ENCODE results near the gene ZFYVE28. TPM values are rescaled to one million over a fixed set of nuclear protein-coding genes. Genes with fewer than 3 reads are reported as not detected.
"Not testable (repeated sequence)": the region's sequence is repeated elsewhere in the genome, so short reads cannot be mapped to it uniquely, and the experiment has no call there.

Gene ZFYVE28
- polyA plus RNA-seq, 6 donors from 2014 or later, result 0.71 to 2.9 (median 1.4) TPM

GRCh38 chr4:2284161-2284933 lies 134.1 kb downstream of the ZFYVE28 start:
- no peaks in the 10 kb centered on the region for H3K9me3 Mint-ChIP-seq
- peaks cover 0 to 4% (median 0%) of the 10 kb centered on the region in 3 donors for H3K27me3 Mint-ChIP-seq
- H3K4me1 Mint-ChIP-seq, result peaks cover 19 to 31% (median 22%) of the 10 kb centered on the region in 3 donors
- no peak overlapping the region for H3K4me3 Mint-ChIP-seq
- DNase-seq (no peak), ATAC-seq (ENCODE audit: low read depth in 2 of 2) (no peak)
- peak overlapping the region in 3 of 6 donors; percentile 18 to 98 (median 69) for H3K27ac Mint-ChIP-seq
- H3K36me3 Mint-ChIP-seq, result no peaks in the 10 kb centered on the region

- Mint-ChIP-seq H3K36me3 (no peaks in the 10 kb centered on the region), H3K27me3 (peaks cover 0 to 4% (median 0%) of the 10 kb centered on the region in 3 donors), H3K27ac (peak overlapping the region in 5 of 6 donors; percentile 10 to 98 (median 74)), H3K9me3 (no peaks in the 10 kb centered on the region), H3K4me3 (no peak overlapping the region), H3K4me1 (peaks cover 19 to 31% (median 22%) of the 10 kb centered on the region in 3 donors)
- no peak for DNase-seq
- no peak for ATAC-seq (ENCODE audit: low read depth in 2 of 2)
Measured at GRCh38 chr4:2283199-2283711, 135.2 kb downstream of the ZFYVE28 start.

GRCh38 chr4:2281575-2282343 lies 136.7 kb downstream of the ZFYVE28 start:
- DNase-seq (peak; percentile 86), ATAC-seq (ENCODE audit: low read depth in 2 of 2) (peak; percentile 91 to 92)
- H3K27ac Mint-ChIP-seq, result peak overlapping the region; percentile 98 to 99 (median 98)
- H3K9me3 Mint-ChIP-seq, result no peaks in the 10 kb centered on the region
- H3K27me3 Mint-ChIP-seq, result peaks cover 0 to 2% (median 0%) of the 10 kb centered on the region in 3 donors
- peak overlapping the region in 6 of 8 donors; percentile 6 to 82 (median 52) for H3K4me3 Mint-ChIP-seq
- H3K36me3 Mint-ChIP-seq, result no peaks in the 10 kb centered on the region
- H3K4me1 Mint-ChIP-seq, result peaks cover 19 to 31% (median 22%) of the 10 kb centered on the region in 3 donors

GRCh38 chr4:2280531-2281300 lies 137.7 kb downstream of the ZFYVE28 start:
- Mint-ChIP-seq H3K4me1 (peaks cover 19 to 31% (median 22%) of the 10 kb centered on the region in 3 donors), H3K9me3 (no peaks in the 10 kb centered on the region), H3K4me3 (peak overlapping the region in 3 of 8 donors; percentile 33 to 71 (median 43))

GRCh38 chr4:2277956-2278355 lies 140.5 kb downstream of the ZFYVE28 start:
- no peaks in the 10 kb centered on the region for H3K9me3 Mint-ChIP-seq
- H3K4me1 Mint-ChIP-seq, result peaks cover 19 to 24% (median 22%) of the 10 kb centered on the region in 3 donors
- no peak overlapping the region for H3K4me3 Mint-ChIP-seq
- no peak for DNase-seq
- no peaks in the 10 kb centered on the region for H3K36me3 Mint-ChIP-seq
- peak overlapping the region in 1 of 6 donors; percentile 53 for H3K27ac Mint-ChIP-seq
- no peak for ATAC-seq (ENCODE audit: low read depth in 2 of 2)
- H3K27me3 Mint-ChIP-seq, result no peaks in the 10 kb centered on the region

More at GRCh38 chr4:2280531-2281300, 137.7 kb downstream of the ZFYVE28 start:
- no peaks in the 10 kb centered on the region for H3K27me3 Mint-ChIP-seq
- H3K36me3 Mint-ChIP-seq, result no peaks in the 10 kb centered on the region
- H3K27ac Mint-ChIP-seq, result peak overlapping the region; percentile 56 to 98 (median 98)
- ATAC-seq (ENCODE audit: low read depth in 2 of 2) (no peak), DNase-seq (no peak)

GRCh38 chr4:2276581-2277325 lies 141.7 kb downstream of the ZFYVE28 start:
- Mint-ChIP-seq H3K4me3 (no peak overlapping the region), H3K27me3 (no peaks in the 10 kb centered on the region), H3K27ac (peak overlapping the region in 1 of 6 donors; percentile 73), H3K36me3 (no peaks in the 10 kb centered on the region), H3K9me3 (no peaks in the 10 kb centered on the region), H3K4me1 (peaks cover 11 to 17% (median 13%) of the 10 kb centered on the region in 3 donors)
- no peak for DNase-seq
- ATAC-seq (ENCODE audit: low read depth in 2 of 2), result no peak

- H3K9me3 Mint-ChIP-seq, result no peaks in the 10 kb centered on the region
- DNase-seq, result no peak
- H3K27me3 Mint-ChIP-seq, result no peaks in the 10 kb centered on the region
- peaks cover under 1 to 8% (median 2%) of the 10 kb centered on the region in 3 donors for H3K4me1 Mint-ChIP-seq
- H3K27ac Mint-ChIP-seq, result no peak overlapping the region
- H3K4me3 Mint-ChIP-seq, result no peak overlapping the region
- no peaks in the 10 kb centered on the region for H3K36me3 Mint-ChIP-seq
- ATAC-seq (ENCODE audit: low read depth in 2 of 2), result no peak
Measured at GRCh38 chr4:2275546-2276251, 142.7 kb downstream of the ZFYVE28 start.

GRCh38 chr4:2275044-2275397 lies 143.4 kb downstream of the ZFYVE28 start:
- H3K27ac Mint-ChIP-seq, result not testable (repeated sequence)

GRCh38 chr4:2274320-2275043 lies 144.0 kb downstream of the ZFYVE28 start:
- H3K9me3 Mint-ChIP-seq, result no peaks in the 10 kb centered on the region
- no peak overlapping the region for H3K4me3 Mint-ChIP-seq

More at GRCh38 chr4:2275044-2275397, 143.4 kb downstream of the ZFYVE28 start:
- not testable (repeated sequence) for ATAC-seq (ENCODE audit: low read depth in 2 of 2); H3K9me3 Mint-ChIP-seq; H3K36me3 Mint-ChIP-seq; H3K27me3 Mint-ChIP-seq; H3K4me3 Mint-ChIP-seq; DNase-seq; H3K4me1 Mint-ChIP-seq

GRCh38 chr4:2273657-2274319 lies 144.7 kb downstream of the ZFYVE28 start:
- Mint-ChIP-seq H3K36me3 (no peaks in the 10 kb centered on the region), H3K4me1 (no peaks in the 10 kb centered on the region), H3K9me3 (no peaks in the 10 kb centered on the region), H3K4me3 (no peak overlapping the region), H3K27ac (no peak overlapping the region), H3K27me3 (no peaks in the 10 kb centered on the region)
- no peak for DNase-seq
- no peak for ATAC-seq (ENCODE audit: low read depth in 2 of 2)

More at GRCh38 chr4:2274320-2275043, 144.0 kb downstream of the ZFYVE28 start:
- peak overlapping the region in 2 of 6 donors; percentile 38 to 79 for H3K27ac Mint-ChIP-seq
- peaks cover 0 to under 1% (median 0%) of the 10 kb centered on the region in 3 donors for H3K4me1 Mint-ChIP-seq
- H3K36me3 Mint-ChIP-seq, result no peaks in the 10 kb centered on the region
- H3K27me3 Mint-ChIP-seq, result no peaks in the 10 kb centered on the region
- no peak for ATAC-seq (ENCODE audit: low read depth in 2 of 2)
- DNase-seq, result no peak

GRCh38 chr4:2273221-2273620 lies 145.2 kb downstream of the ZFYVE28 start:
- no peaks in the 10 kb centered on the region for H3K27me3 Mint-ChIP-seq
- ATAC-seq (ENCODE audit: low read depth in 2 of 2) (no peak), DNase-seq (no peak)
- H3K36me3 Mint-ChIP-seq, result no peaks in the 10 kb centered on the region
- H3K27ac Mint-ChIP-seq, result peak overlapping the region in 1 of 6 donors; percentile 78
- no peaks in the 10 kb centered on the region for H3K9me3 Mint-ChIP-seq
- no peak overlapping the region for H3K4me3 Mint-ChIP-seq
- no peaks in the 10 kb centered on the region for H3K4me1 Mint-ChIP-seq

Measured in naive B cell (primary cell).